ENCODE measurements around the gene BRF1.

DNA sequence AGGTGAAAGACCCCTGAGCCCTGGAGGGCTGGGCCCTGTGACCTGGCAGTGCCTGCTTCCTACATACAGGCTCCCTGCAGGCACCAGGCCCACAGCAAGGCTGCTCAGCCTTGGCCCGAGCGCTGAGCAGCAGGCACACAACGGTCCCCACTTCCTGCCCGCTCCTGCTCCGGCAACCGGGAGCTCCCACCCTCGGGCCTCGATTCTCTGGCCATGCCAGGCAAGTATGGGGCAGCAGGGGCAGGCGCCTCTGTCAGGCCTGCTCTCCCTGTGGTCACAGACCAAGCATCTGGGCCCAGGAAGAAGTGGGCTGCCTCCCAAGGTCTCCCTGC is 89.1 kb downstream of the BRF1 start:
- TF ChIP-seq, protein P1, sequence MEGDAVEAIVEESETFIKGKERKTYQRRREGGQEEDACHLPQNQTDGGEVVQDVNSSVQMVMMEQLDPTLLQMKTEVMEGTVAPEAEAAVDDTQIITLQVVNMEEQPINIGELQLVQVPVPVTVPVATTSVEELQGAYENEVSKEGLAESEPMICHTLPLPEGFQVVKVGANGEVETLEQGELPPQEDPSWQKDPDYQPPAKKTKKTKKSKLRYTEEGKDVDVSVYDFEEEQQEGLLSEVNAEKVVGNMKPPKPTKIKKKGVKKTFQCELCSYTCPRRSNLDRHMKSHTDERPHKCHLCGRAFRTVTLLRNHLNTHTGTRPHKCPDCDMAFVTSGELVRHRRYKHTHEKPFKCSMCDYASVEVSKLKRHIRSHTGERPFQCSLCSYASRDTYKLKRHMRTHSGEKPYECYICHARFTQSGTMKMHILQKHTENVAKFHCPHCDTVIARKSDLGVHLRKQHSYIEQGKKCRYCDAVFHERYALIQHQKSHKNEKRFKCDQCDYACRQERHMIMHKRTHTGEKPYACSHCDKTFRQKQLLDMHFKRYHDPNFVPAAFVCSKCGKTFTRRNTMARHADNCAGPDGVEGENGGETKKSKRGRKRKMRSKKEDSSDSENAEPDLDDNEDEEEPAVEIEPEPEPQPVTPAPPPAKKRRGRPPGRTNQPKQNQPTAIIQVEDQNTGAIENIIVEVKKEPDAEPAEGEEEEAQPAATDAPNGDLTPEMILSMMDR (IDR thresholded peaks at IDR 0.05; ENCODE audit: insufficient read depth, low read length, poor library complexity, severe bottlenecking), result no peak
- TF ChIP-seq EZH2phosphoT487 (conservative IDR thresholded peaks at IDR 0.05; ENCODE audit: low read length), result no peak

Data from SU-DHL-6 (cell line).